Caco-2 (cell line): Measurements from ENCODE around the gene CAGE1. TPM values are rescaled to one million over a fixed set of nuclear protein-coding genes. Genes with fewer than 3 reads are reported as not detected.

Experiments used
- BruUV-seq: library from RNA; stranded (reverse); fragments of 400-500 nt; replicated peaks from 2 replicates; lab custom pipeline; 2021; lab: Mats Ljungman, UMichigan
- CTCF ChIA-PET: fragments of 300-600 bp; sonication (Branson Sonifier 250); formaldehyde crosslinking; loops from one replicate; lab custom pipeline; 2022; ENCODE audit warnings: antibody characterized with exemption; lab: Charles Lee
- POLR2A ChIA-PET: fragments of 300-600 bp; sonication (Branson Sonifier 250); formaldehyde crosslinking; loops from one replicate; lab custom pipeline; 2022; ENCODE audit warnings: antibody characterized with exemption; lab: Charles Lee
- DNase-seq, 2 experiments: peaks; one replicate each; pipeline versions ENCODE4 v3.0.0 to v3.0.0-alpha.2; 2020 to 2022
- H3K27me3 ChIP-seq: replicated peaks from 2 replicates; pipeline ENCODE4 v1.6.0; 2011; ENCODE audit warnings: low read length; ENCODE audit not compliant: control insufficient read depth, insufficient read depth
- H3K36me3 ChIP-seq: 2 replicates; pipeline ENCODE4 v1.5.1; 2011; ENCODE audit warnings: low read length; ENCODE audit not compliant: control insufficient read depth, insufficient read depth
- H3K4me1 ChIP-seq: fragments of 250-450 bp; sonication (Bioruptor Pico); 2 replicates; pipeline ENCODE4 v1.5.1; 2020; ENCODE audit warnings: mild to moderate bottlenecking
- H3K4me3 ChIP-seq: 2 replicates; pipeline ENCODE4 v1.5.1; 2011; ENCODE audit warnings: low read depth, mild to moderate bottlenecking, control low read depth, low read length
- H3K9me3 ChIP-seq: fragments of 250-450 bp; sonication (Bioruptor Pico); 2 replicates; pipeline ENCODE4 v1.5.1; 2020; ENCODE audit warnings: mild to moderate bottlenecking, moderate library complexity
- H3K27ac Mint-ChIP-seq: one replicate; pipeline ENCODE4 v1.8.0; 2022; ENCODE audit warnings: mixed read lengths; ENCODE audit not compliant: unreplicated experiment
- H3K27me3 Mint-ChIP-seq: one replicate; pipeline ENCODE4 v1.8.0; 2022; ENCODE audit warnings: mixed read lengths; ENCODE audit not compliant: insufficient read depth, unreplicated experiment
- H3K36me3 Mint-ChIP-seq: one replicate; pipeline ENCODE4 v1.8.0; 2022; ENCODE audit warnings: mild to moderate bottlenecking, mixed read lengths; ENCODE audit not compliant: insufficient read depth, unreplicated experiment
- H3K4me1 Mint-ChIP-seq: one replicate; pipeline ENCODE4 v1.8.0; 2022; ENCODE audit warnings: low read depth, mixed read lengths; ENCODE audit not compliant: unreplicated experiment
- H3K4me3 Mint-ChIP-seq: one replicate; pipeline ENCODE4 v1.8.0; 2022; ENCODE audit warnings: mild to moderate bottlenecking, moderate library complexity, mixed read lengths; ENCODE audit not compliant: unreplicated experiment
- H3K9me3 Mint-ChIP-seq: one replicate; pipeline ENCODE4 v1.8.0; 2022; ENCODE audit warnings: mixed read lengths; ENCODE audit not compliant: unreplicated experiment
- CTCF ChIP-seq, 2 experiments: fragments of 200-600 bp in 1 of 2; IDR thresholded peaks; 1 replicate in 1 of 2; 2 replicates in 1 of 2; pipeline versions ENCODE4 v1.5.1 to v1.8.0; 2011 to 2022; ENCODE audit warnings: antibody characterized with exemption in 1 of 2, control low read depth in 1 of 2, inconsistent platforms in 1 of 2, low read depth in 1 of 2, low read length in 1 of 2, mild to moderate bottlenecking in 1 of 2, moderate library complexity in 1 of 2; ENCODE audit not compliant: insufficient read depth in 1 of 2, severe bottlenecking in 1 of 2, unreplicated experiment in 1 of 2
- intact Hi-C: fragments of 100-400 bp; cut with micrococcal nuclease; formaldehyde crosslinking; loops from one replicate; pipeline ENCODE4 v1.10.0; 2022; ENCODE audit not compliant: unreplicated experiment
- total RNA-seq: library from RNA; stranded (reverse); gene quantifications from 2 replicates; pipeline ENCODE4 v1.2.3, GENCODE V29; 2022

CAGE1 gene
- total RNA-seq, 1 experiment from 2014 or later = 0.59 TPM

DNA sequence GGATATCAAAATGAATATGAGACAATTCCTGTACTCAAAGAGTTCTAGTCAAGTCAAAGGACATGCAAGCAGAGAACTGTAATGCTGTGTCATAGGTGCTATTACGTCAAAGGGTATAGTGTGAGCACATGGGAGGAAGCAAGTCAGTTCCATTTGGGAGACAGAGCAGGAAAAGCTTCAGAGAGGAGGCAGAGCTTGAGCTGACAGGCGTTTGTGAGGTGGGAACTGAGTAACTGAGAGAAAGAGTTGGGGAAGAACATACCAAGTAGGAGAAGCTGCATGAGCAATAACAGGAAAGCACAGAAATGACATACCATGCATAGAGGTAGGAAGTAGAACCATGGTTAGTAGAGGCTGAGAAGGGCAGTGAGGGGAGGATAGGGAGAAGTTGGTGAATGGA, 61.3 kb downstream of the CAGE1 start:
- Mint-ChIP-seq H3K27ac (no peak overlapping the region), H3K4me3 (no peak overlapping the region), H3K27me3 (no peaks in the 10 kb centered on the region), H3K4me1 (no peaks in the 10 kb centered on the region), H3K36me3 (peaks cover 6% of the 10 kb centered on the region), H3K9me3 (no peaks in the 10 kb centered on the region)
- ChIA-PET POLR2A (no interaction called here), CTCF (no interaction called here)
- no peak for DNase-seq
- BruUV-seq = no TSS peak
- H3K4me3 ChIP-seq = no peak overlapping the region
- H3K9me3 ChIP-seq = no peaks in the 10 kb centered on the region
- intact Hi-C loops = no loop called here
- H3K4me1 ChIP-seq = no peaks in the 10 kb centered on the region
- no peaks in the 10 kb centered on the region for H3K27me3 ChIP-seq
- TF ChIP-seq CTCF (IDR thresholded peaks at IDR 0.05; ENCODE audit: insufficient read depth in 1 of 2, low read depth in 1 of 2, low read length in 1 of 2, severe bottlenecking in 1 of 2, unreplicated experiment in 1 of 2) = no peak
- H3K36me3 ChIP-seq = no peaks in the 10 kb centered on the region

GRCh38 chr6:7325750-7326149, 63.8 kb downstream of the CAGE1 start:
- H3K4me3 Mint-ChIP-seq = no peak overlapping the region
- intact Hi-C loops = no loop called here
- no peak for TF ChIP-seq CTCF (IDR thresholded peaks at IDR 0.05; ENCODE audit: insufficient read depth in 1 of 2, low read depth in 1 of 2, low read length in 1 of 2, severe bottlenecking in 1 of 2, unreplicated experiment in 1 of 2)
- Histone ChIP-seq H3K27me3 (no peaks in the 10 kb centered on the region), H3K36me3 (no peaks in the 10 kb centered on the region), H3K4me3 (no peak overlapping the region), H3K4me1 (no peaks in the 10 kb centered on the region), H3K9me3 (no peaks in the 10 kb centered on the region)
- H3K4me1 Mint-ChIP-seq = no peaks in the 10 kb centered on the region
- no peak overlapping the region for H3K27ac Mint-ChIP-seq
- no peaks in the 10 kb centered on the region for H3K27me3 Mint-ChIP-seq
- ChIA-PET CTCF (interaction anchor here (0.6 kb wide), 1 partner anchor 1461 kb away, joined by 5 read pairs; no protein-coding TSS in a partner anchor), POLR2A (no interaction called here)
- H3K36me3 Mint-ChIP-seq = peaks cover 6% of the 10 kb centered on the region
- H3K9me3 Mint-ChIP-seq = no peaks in the 10 kb centered on the region
- DNase-seq = no peak
- BruUV-seq = no TSS peak

DNA sequence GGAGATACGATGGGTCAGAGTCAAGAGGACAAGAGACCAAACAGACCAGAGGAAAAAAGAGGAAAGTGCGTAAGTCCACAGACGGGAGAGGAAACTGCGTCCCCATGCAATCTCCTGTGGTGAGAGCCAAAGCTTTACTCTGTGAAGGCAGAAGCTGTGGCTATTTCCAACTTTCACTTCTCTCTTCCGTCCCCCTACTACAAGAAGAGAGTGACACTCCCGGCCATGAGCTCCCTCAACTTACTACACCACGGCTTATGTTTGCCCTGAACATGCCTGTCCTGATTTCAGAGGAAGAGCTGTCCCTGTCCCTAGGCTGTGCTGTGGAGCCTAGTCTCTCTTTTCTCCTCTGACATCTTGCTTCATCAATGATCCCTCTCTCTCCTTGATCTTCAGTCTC, 65.0 kb downstream of the CAGE1 start:
- CTCF ChIA-PET = interaction anchor here (0.6 to 1.4 kb wide), 3 partner anchors 8 to 292 kb away, joined by 3 to 5 read pairs (median 3); partner anchors contain the start of gene SSR1
- Histone ChIP-seq H3K4me1 (no peaks in the 10 kb centered on the region), H3K9me3 (no peaks in the 10 kb centered on the region), H3K4me3 (no peak overlapping the region), H3K36me3 (no peaks in the 10 kb centered on the region), H3K27me3 (no peaks in the 10 kb centered on the region)
- no peak overlapping the region for H3K4me3 Mint-ChIP-seq
- peaks cover 6% of the 10 kb centered on the region for H3K36me3 Mint-ChIP-seq
- H3K27ac Mint-ChIP-seq = no peak overlapping the region
- no peak for DNase-seq
- no peaks in the 10 kb centered on the region for H3K27me3 Mint-ChIP-seq
- no peaks in the 10 kb centered on the region for H3K9me3 Mint-ChIP-seq
- no TSS peak for BruUV-seq
- TF ChIP-seq CTCF (IDR thresholded peaks at IDR 0.05; ENCODE audit: insufficient read depth in 1 of 2, low read depth in 1 of 2, low read length in 1 of 2, severe bottlenecking in 1 of 2, unreplicated experiment in 1 of 2) = no peak
- POLR2A ChIA-PET = interaction anchor here (1.5 kb wide), 1 partner anchor 15 kb away, joined by 3 read pairs; no protein-coding TSS in a partner anchor
- H3K4me1 Mint-ChIP-seq = no peaks in the 10 kb centered on the region
- intact Hi-C loops = no loop called here
